GM18502 (cell line): ENCODE data around the gene ZNF705A.
"Not testable (repeated sequence)": the region's sequence is repeated elsewhere in the genome, so short reads cannot be mapped to it uniquely, and the experiment has no call there.

Experiments used
- ATAC-seq: cut with Tn5 transposase; IDR thresholded peaks from one replicate; pipeline ENCODE4 v1.9.1; 2021; ENCODE audit warnings: mild to moderate bottlenecking; ENCODE audit not compliant: unreplicated experiment, poor library complexity

Gene ZNF705A

GRCh38 chr12:8156845-8157244 is at the start of gene ZNF705A:
Gene ZNF705A, plus strand, starts transcription at chr12:8157015. Its CDS starts 15,611 bp downstream, at chr12:8172626.
- no peak for ATAC-seq

- ATAC-seq: no peak
Measured at GRCh38 chr12:8108808-8109398, 47.9 kb upstream of the ZNF705A start.

- ATAC-seq: not testable (repeated sequence)
Measured at GRCh38 chr12:8113117-8113516, 43.7 kb upstream of the ZNF705A start.

GRCh38 chr12:8120072-8120713 is 36.6 kb upstream of the ZNF705A start:
- ATAC-seq: no peak

- no peak for ATAC-seq
Measured at GRCh38 chr12:8123124-8123912, 33.5 kb upstream of the ZNF705A start, which contains the start of gene CLEC4A. Gene CLEC4A, plus strand, starts transcription at chr12:8123617. Its CDS starts 262 bp downstream, at chr12:8123879.

GRCh38 chr12:8127138-8127537 is 29.7 kb upstream of the ZNF705A start:
- no peak for ATAC-seq

- ATAC-seq: not testable (repeated sequence)
Measured at GRCh38 chr12:8133636-8134397, 23.0 kb upstream of the ZNF705A start.

GRCh38 chr12:8134398-8134930 is 22.4 kb upstream of the ZNF705A start:
- ATAC-seq: not testable (repeated sequence)

- not testable (repeated sequence) for ATAC-seq
Measured at GRCh38 chr12:8141647-8142046, 15.2 kb upstream of the ZNF705A start.

GRCh38 chr12:8143261-8143660 is 13.6 kb upstream of the ZNF705A start:
- no peak for ATAC-seq

- no peak for ATAC-seq
Measured at GRCh38 chr12:8145754-8146441, 10.9 kb upstream of the ZNF705A start.

GRCh38 chr12:8146442-8146771 is 10.4 kb upstream of the ZNF705A start:
- ATAC-seq: no peak

GRCh38 chr12:8154526-8154925 is 2.3 kb upstream of the ZNF705A start:
- no peak for ATAC-seq

GRCh38 chr12:8156416-8156815 is 399 bp upstream of the ZNF705A start:
- ATAC-seq: no peak

GRCh38 chr12:8157484-8158198 is 826 bp downstream of the ZNF705A start:
- no peak for ATAC-seq

GRCh38 chr12:8172911-8173310 is 16.1 kb downstream of the ZNF705A start:
- ATAC-seq: not testable (repeated sequence)

GRCh38 chr12:8179989-8180585 is 23.3 kb downstream of the ZNF705A start:
- not testable (repeated sequence) for ATAC-seq

GRCh38 chr12:8181271-8181670 is 24.5 kb downstream of the ZNF705A start:
- ATAC-seq: not testable (repeated sequence)

- not testable (repeated sequence) for ATAC-seq
Measured at GRCh38 chr12:8182923-8183322, 26.1 kb downstream of the ZNF705A start.
